Endothelial cell of umbilical vein (primary cell): Measurements from ENCODE around the gene MAN1A1. TPM values are rescaled to one million over a fixed set of nuclear protein-coding genes. Genes with fewer than 3 reads are reported as not detected.

ENCODE experiments used
- BruUV-seq: library from RNA; stranded (reverse); fragments of 400-500 nt; replicated peaks from 2 replicates; lab custom pipeline; 2021; lab: Mats Ljungman, UMichigan
- CTCF ChIA-PET: fragments of 300-600, 350-600 bp; sonication (Branson Sonifier 250); formaldehyde crosslinking; loops from one replicate; lab custom pipeline; 2021; ENCODE audit warnings: antibody characterized with exemption, inconsistent platforms; lab: Charles Lee
- POLR2A ChIA-PET: fragments of 300-600, 350-600 bp; sonication (Branson Sonifier 250); formaldehyde crosslinking; loops from one replicate; lab custom pipeline; 2021; ENCODE audit warnings: antibody characterized with exemption, inconsistent platforms; lab: Charles Lee
- DNase-seq: peaks from one replicate; pipeline ENCODE4 v3.0.0-alpha.2; 2011; ENCODE audit warnings: low read depth, low spot score
- FAIRE-seq: peaks from 2 replicates; lab custom pipeline; 2011; peaks lifted over from hg19 to GRCh38; lab: Jason Lieb, UNC
- H2AFZ ChIP-seq: 2 replicates; pipeline ENCODE4 v1.6.0; 2012; ENCODE audit warnings: low read depth, low read length, control low read depth, inconsistent platforms
- H3K27ac ChIP-seq: 2 replicates; pipeline ENCODE4 v1.5.1; 2011; ENCODE audit warnings: low read depth, mild to moderate bottlenecking, control low read depth, low read length, moderate library complexity; ENCODE audit not compliant: insufficient read depth
- H3K27me3 ChIP-seq, 2 experiments: 2 replicates each; pipeline versions ENCODE4 v1.6.0 to v1.6.1; 2011; ENCODE audit warnings: low read length in 2 of 2, mixed read lengths in 1 of 2; ENCODE audit not compliant: control insufficient read depth in 2 of 2, insufficient read depth in 2 of 2
- H3K36me3 ChIP-seq, 2 experiments: 2 replicates in 1 of 2; 3 replicates in 1 of 2; pipeline ENCODE4 v1.5.1; 2011; ENCODE audit warnings: low read length in 2 of 2, mild to moderate bottlenecking in 1 of 2, moderate library complexity in 1 of 2; ENCODE audit not compliant: control insufficient read depth in 2 of 2, insufficient read depth in 2 of 2; ENCODE audit errors: extremely low read depth in 1 of 2
- H3K4me1 ChIP-seq: 3 replicates; pipeline ENCODE4 v1.5.1; 2011; ENCODE audit warnings: mild to moderate bottlenecking, low read length; ENCODE audit not compliant: control insufficient read depth, insufficient read depth; ENCODE audit errors: extremely low read depth
- H3K4me2 ChIP-seq: 2 replicates; pipeline ENCODE4 v1.6.1; 2011; ENCODE audit warnings: low read length, control low read depth, mixed read lengths; ENCODE audit not compliant: insufficient read depth
- H3K4me3 ChIP-seq, 3 experiments: fragments of 200-600 bp in 1 of 3; sonication (generic), shearing (Covaris generic) in 1 of 3; replicated peaks in 1 of 3; 2 replicates each; pipeline ENCODE4 v1.5.1; 2011 to 2016; ENCODE audit warnings: control low read depth in 3 of 3, low read length in 3 of 3, mild to moderate bottlenecking in 2 of 3, inconsistent platforms in 1 of 3, low read depth in 1 of 3, moderate library complexity in 1 of 3; ENCODE audit not compliant: insufficient read depth in 1 of 3
- H3K79me2 ChIP-seq: 2 replicates; pipeline ENCODE4 v1.6.0; 2012; ENCODE audit warnings: low read length, inconsistent platforms; ENCODE audit not compliant: control insufficient read depth, insufficient read depth
- H3K9ac ChIP-seq: replicated peaks from 2 replicates; pipeline ENCODE3; 2011; ENCODE audit warnings: low read length, control low read depth; ENCODE audit not compliant: insufficient read depth; ENCODE audit errors: extremely low read depth
- H3K9me1 ChIP-seq: replicated peaks from 3 replicates; pipeline ENCODE4 v1.6.0; 2011; ENCODE audit warnings: mild to moderate bottlenecking, low read length; ENCODE audit not compliant: control insufficient read depth, insufficient read depth; ENCODE audit errors: extremely low read depth
- H3K9me3 ChIP-seq: replicated peaks from 2 replicates; pipeline ENCODE4 v1.5.1; 2012; ENCODE audit warnings: low read length, inconsistent platforms; ENCODE audit not compliant: control insufficient read depth, insufficient read depth
- H4K20me1 ChIP-seq: replicated peaks from 2 replicates; pipeline ENCODE3; 2011; ENCODE audit warnings: mild to moderate bottlenecking, low read length; ENCODE audit not compliant: control insufficient read depth, insufficient read depth; ENCODE audit errors: extremely low read depth
- CTCF ChIP-seq, 2 donors: IDR thresholded peaks; 1 replicate in 1 of 2; 2 replicates in 1 of 2; pipeline ENCODE4 v1.5.1; 2011; ENCODE audit warnings: low read length in 2 of 2, mild to moderate bottlenecking in 2 of 2, moderate library complexity in 2 of 2, control low read depth in 1 of 2, inconsistent platforms in 1 of 2, low read depth in 1 of 2; ENCODE audit not compliant: insufficient read depth in 1 of 2; ENCODE audit errors: extremely low read depth in 1 of 2
- EZH2 ChIP-seq: IDR thresholded peaks from 2 replicates; pipeline ENCODE4 v1.6.1; 2012; ENCODE audit warnings: borderline replicate concordance, low read depth, mild to moderate bottlenecking, moderate library complexity, low read length, inconsistent platforms; ENCODE audit not compliant: severe bottlenecking
- FOS ChIP-seq: IDR thresholded peaks from 2 replicates; pipeline ENCODE4 v1.6.1; 2011; ENCODE audit warnings: mild to moderate bottlenecking, low read length, moderate library complexity, borderline replicate concordance; ENCODE audit not compliant: insufficient read depth
- GATA2 ChIP-seq: IDR thresholded peaks from 2 replicates; pipeline ENCODE4 v1.7.0; 2011; ENCODE audit warnings: low read depth, mild to moderate bottlenecking, moderate library complexity, mixed read lengths, low read length; ENCODE audit not compliant: insufficient read length, insufficient read depth
- JUN ChIP-seq: IDR thresholded peaks from 2 replicates; pipeline ENCODE4 v1.6.1; 2011; ENCODE audit warnings: borderline replicate concordance, low read depth; ENCODE audit not compliant: insufficient read length, insufficient read depth
- MAX ChIP-seq: IDR thresholded peaks from 2 replicates; pipeline ENCODE4 v1.6.1; 2011; ENCODE audit not compliant: insufficient read depth, insufficient read length
- POLR2A ChIP-seq: IDR thresholded peaks from 2 replicates; pipeline ENCODE4 v1.6.1; 2012; ENCODE audit warnings: low read depth, mild to moderate bottlenecking, control low read depth, low read length
- POLR2AphosphoS5 ChIP-seq: IDR thresholded peaks from 2 replicates; pipeline ENCODE4 v1.6.1; 2012; ENCODE audit warnings: low read depth, mild to moderate bottlenecking, control low read depth, low read length, moderate library complexity; ENCODE audit not compliant: insufficient read depth
- dilution Hi-C: fragments of 300-500 bp; cut with MboI; formaldehyde crosslinking; loops from one replicate; pipeline ENCODE4 v1.15.0; 2019; ENCODE audit warnings: low sequenced_read_pairs; ENCODE audit not compliant: extremely low pct_ligation_motif_present
- intact Hi-C: fragments of 100-400 bp; cut with micrococcal nuclease; formaldehyde crosslinking; loops from one replicate; pipeline ENCODE4 v1.10.0; 2022
- polyA plus RNA-seq, 4 experiments: library from polyadenylated mRNA; depleted of rRNA in 3 of 4; stranded (reverse) in 3 of 4; unstranded in 1 of 4; fragments of >200 nt; gene quantifications; 2 replicates each; pipeline versions ENCODE4 v1.2.1 to v1.2.3, GENCODE V29; 2011 to 2012; ENCODE audit warnings: missing spikeins in 1 of 4
- total RNA-seq: library from RNA; stranded (reverse); gene quantifications from 2 replicates; pipeline ENCODE4 v1.2.3, GENCODE V29; 2021

MAN1A1 gene
- total and polyA plus RNA-seq, 2 donors (not counting 3 experiments of a cell fraction or from before 2014, with no cell fraction given), result 3.3 to 12.9 TPM

GRCh38 chr6:119148825-119149525, 200.6 kb downstream of the MAN1A1 start:
- Histone ChIP-seq H3K4me1 (peaks cover 29% of the 10 kb centered on the region), H4K20me1 (no peaks in the 10 kb centered on the region), H3K4me3 (no peak overlapping the region), H2AFZ (no peak overlapping the region), H3K27ac (no peak overlapping the region), H3K79me2 (no peaks in the 10 kb centered on the region), H3K9ac (no peak overlapping the region), H3K4me2 (no peak overlapping the region), H3K27me3 (no peaks in the 10 kb centered on the region), H3K36me3 (no peaks in the 10 kb centered on the region), H3K9me3 (no peaks in the 10 kb centered on the region), H3K9me1 (no peaks in the 10 kb centered on the region)
- no TSS peak for BruUV-seq
- DNase-seq (no peak), FAIRE-seq (no peak)
- TF ChIP-seq FOS (no peak), POLR2A (no peak)
- ChIA-PET POLR2A (no interaction called here), CTCF (interaction anchor here (0.7 to 4.8 kb wide), 19 partner anchors 8 to 1907 kb away, joined by 3 to 46 read pairs (median 4); no protein-coding TSS in a partner anchor)
- intact Hi-C loops (loop anchor here (1.0 to 2.0 kb wide), 2 partner anchors 592 to 1908 kb away; no protein-coding TSS in a partner anchor), dilution Hi-C loops (no loop called here)

- Histone ChIP-seq H3K36me3 (no peaks in the 10 kb centered on the region), H3K4me2 (peak overlapping the region; percentile 42), H3K9me1 (no peaks in the 10 kb centered on the region), H4K20me1 (no peaks in the 10 kb centered on the region), H3K9me3 (no peaks in the 10 kb centered on the region), H3K27me3 (no peaks in the 10 kb centered on the region), H3K4me3 (no peak overlapping the region), H3K79me2 (no peaks in the 10 kb centered on the region), H3K9ac (no peak overlapping the region), H3K27ac (peak overlapping the region; percentile 86), H2AFZ (no peak overlapping the region), H3K4me1 (peaks cover 29% of the 10 kb centered on the region)
- intact Hi-C loops (loop anchor here (1.0 to 2.0 kb wide), 2 partner anchors 593 to 1909 kb away; no protein-coding TSS in a partner anchor), dilution Hi-C loops (no loop called here)
- TF ChIP-seq MAX (no peak), EZH2 (no peak), POLR2AphosphoS5 (no peak), GATA2 (no peak), FOS (no peak), CTCF (IDR thresholded peaks at IDR 0.05; ENCODE audit: extremely low read depth in 1 of 2, insufficient read depth in 1 of 2, low read depth in 1 of 2, low read length in 2 of 2) (peak; percentile 37 to 56), JUN (no peak)
- ChIA-PET CTCF (interaction anchor here (0.7 to 4.8 kb wide), 20 partner anchors 9 to 1908 kb away, joined by 3 to 46 read pairs (median 4); no protein-coding TSS in a partner anchor), POLR2A (no interaction called here)
- no TSS peak for BruUV-seq
- peak; percentile 96 for FAIRE-seq
- peak; percentile 72 for DNase-seq
Measured at GRCh38 chr6:119148098-119148824, 201.3 kb downstream of the MAN1A1 start.
